Activated CD8-positive, alpha-beta memory T cell treated with anti-CD3 and anti-CD28 coated beads, Interleukin-2, amount 50 U/mL, for 48 hours (primary cell): ENCODE results near the gene PNKD.

Experiments
- DNase-seq: peaks from one replicate; pipeline ENCODE4 v3.0.0-alpha.2; 2020

Gene PNKD

GRCh38 chr2:218269900-218270720 lies at the start of gene PNKD, which contains the start of gene AAMP:
PNKD (plus strand) TSS chr2:218270519; CDS start chr2:218270536, 17 bp downstream.
AAMP (minus strand) TSS chr2:218270137; CDS start chr2:218270086, 51 bp downstream.
- DNase-seq = peak; percentile 100

- no peak for DNase-seq
Measured at GRCh38 chr2:218221000-218221399, 49.3 kb upstream of the PNKD start.

GRCh38 chr2:218223046-218223445 lies 47.3 kb upstream of the PNKD start:
- DNase-seq = no peak

DNA sequence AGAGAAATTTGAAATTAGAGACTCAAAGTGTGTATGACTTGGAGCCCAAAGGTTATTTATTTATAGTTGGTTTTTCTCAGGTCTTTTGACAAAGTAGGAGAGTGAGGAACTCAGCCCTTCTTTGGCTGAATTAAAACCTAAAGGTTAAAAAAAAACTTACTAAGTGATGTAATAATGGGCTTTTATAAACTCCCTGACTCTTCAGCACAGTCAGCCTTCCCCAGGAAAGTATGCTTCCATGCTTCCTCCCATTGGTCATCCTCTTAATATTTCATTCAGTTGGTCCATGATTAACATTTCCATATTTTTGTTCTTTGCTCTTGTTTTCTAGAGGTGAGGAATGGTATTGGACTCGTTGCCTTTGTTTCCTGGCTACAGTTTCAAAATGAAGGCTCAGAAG lies 46.1 kb upstream of the PNKD start:
- DNase-seq = no peak

- DNase-seq = no peak
Measured at GRCh38 chr2:218226903-218227302, 43.4 kb upstream of the PNKD start.

GRCh38 chr2:218228366-218229090 lies 41.8 kb upstream of the PNKD start:
- DNase-seq = no peak

DNA sequence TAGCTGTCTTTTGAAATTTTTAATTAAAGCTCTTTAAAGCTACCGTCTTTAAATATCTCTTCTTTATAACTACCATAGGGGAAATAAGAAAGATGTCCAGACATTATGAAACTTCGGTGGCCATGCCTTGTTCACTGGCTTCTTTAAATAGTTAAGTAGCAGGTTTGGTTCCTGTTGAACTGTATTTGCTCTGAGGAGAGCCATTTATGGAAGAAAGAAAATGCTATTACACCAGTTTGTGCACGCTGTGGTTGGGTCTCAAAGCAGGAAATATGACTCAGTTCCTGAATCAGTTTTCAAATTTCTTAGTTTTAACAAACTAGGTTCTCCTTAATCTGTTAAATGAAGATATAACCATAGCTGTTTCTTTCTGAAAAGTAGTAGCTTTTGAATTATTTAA lies 41.1 kb upstream of the PNKD start:
- DNase-seq = no peak

GRCh38 chr2:218229851-218230250 lies 40.5 kb upstream of the PNKD start:
- no peak for DNase-seq

DNA sequence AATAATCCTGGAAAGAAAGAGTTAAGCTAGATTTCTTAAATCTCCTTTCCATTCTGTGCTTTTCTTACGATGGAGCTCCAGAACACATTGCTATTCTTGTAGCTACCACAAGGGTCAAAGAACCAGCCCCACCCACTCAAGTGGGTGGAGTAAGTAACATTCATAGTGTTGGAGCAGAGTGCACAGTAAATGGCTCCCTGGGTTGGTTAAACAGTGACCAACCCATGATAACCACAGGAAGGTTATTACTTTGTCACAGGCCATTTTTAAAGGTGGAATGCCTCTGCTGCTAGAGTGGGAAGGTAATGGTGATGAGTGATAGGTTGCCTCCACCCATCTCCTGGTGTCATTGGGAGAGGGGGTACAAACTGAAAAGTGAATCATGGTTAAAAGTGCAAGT lies 39.4 kb upstream of the PNKD start:
- no peak for DNase-seq

GRCh38 chr2:218233543-218233942 lies 36.8 kb upstream of the PNKD start:
- no peak for DNase-seq

DNA sequence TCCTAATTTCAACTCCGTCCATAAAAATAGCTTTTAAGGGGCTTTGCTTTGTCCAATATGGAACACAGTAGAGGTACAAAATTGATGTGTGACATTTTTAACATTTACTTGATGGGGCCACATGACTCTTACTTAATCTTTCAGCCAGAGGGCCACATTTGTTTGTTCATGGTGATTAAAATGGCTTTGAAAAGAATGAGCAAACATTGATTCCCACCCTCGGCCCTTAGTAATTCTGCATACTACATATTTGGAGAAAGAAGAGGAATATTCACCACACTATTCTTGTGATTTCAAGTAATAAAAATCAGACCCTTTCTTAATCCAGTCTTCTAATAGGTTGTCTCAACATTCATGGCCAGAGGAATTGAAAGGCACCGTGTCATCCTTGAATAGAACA lies 35.8 kb upstream of the PNKD start:
- DNase-seq = no peak

DNA sequence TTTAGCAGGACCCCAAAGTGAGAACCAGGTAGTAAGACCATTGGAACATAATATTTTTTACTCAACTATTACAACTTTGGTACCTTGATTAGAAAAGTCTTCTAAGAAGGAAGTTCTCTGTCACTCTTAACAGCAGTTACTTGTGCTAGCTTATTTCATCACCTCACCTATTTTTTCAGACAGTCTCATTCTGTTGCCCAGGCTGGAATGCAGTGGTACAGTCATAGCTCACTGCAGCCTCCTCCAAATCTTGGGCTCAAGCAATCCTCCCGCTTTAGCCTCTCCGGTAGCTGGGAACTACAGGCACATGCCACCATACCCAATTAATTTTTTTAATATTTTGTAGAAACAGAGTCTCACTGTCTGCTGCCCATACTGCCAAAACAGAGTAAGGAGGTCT lies 35.3 kb upstream of the PNKD start:
- DNase-seq = no peak

- no peak for DNase-seq
Measured at GRCh38 chr2:218236829-218237228, 33.5 kb upstream of the PNKD start.

- DNase-seq = no peak
Measured at GRCh38 chr2:218238887-218239286, 31.4 kb upstream of the PNKD start.

DNA sequence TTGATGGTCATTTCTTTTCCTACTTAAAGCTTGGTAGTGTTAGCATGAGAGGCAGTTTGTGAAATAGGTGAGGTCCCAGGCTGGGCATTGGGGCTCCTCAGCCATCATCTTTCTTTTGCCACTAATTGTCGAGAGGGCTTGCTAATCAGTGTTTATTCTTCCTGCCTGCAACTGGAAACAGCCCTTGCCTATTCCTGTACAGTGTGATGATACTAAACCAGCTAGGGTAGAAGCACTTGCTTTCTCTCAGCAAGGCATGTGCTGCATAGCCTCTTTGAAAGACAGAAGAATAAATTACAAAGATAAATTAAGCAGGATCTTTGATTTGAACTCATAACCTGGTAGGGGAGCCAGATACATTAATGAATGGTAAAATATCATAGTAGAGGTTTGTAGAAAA lies 26.1 kb upstream of the PNKD start:
- no peak for DNase-seq

- DNase-seq = no peak
Measured at GRCh38 chr2:218244665-218245064, 25.7 kb upstream of the PNKD start.

GRCh38 chr2:218245214-218245613 lies 25.1 kb upstream of the PNKD start:
- DNase-seq = peak; percentile 51

DNA sequence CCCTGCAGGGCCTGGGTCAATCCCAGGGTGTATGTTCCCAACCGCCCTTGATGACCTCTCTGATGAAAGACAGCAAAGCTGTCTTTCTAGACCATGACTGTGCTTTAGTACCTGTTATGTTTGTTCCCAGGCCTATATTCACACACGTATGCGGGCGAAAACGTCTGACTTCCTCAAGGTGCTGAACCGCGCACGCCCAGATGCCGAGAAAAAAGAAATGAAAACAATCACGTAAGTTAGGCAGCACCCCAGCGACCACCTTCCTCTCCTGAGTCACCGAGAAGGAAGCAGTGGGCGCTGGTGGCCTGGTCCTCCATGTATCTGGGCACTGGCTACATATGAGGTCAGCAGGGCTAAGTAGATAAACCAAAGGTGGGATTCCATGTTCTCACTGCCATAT lies 20.6 kb upstream of the PNKD start:
- no peak for DNase-seq

GRCh38 chr2:218252509-218253231 lies 17.6 kb upstream of the PNKD start:
- DNase-seq = no peak

DNA sequence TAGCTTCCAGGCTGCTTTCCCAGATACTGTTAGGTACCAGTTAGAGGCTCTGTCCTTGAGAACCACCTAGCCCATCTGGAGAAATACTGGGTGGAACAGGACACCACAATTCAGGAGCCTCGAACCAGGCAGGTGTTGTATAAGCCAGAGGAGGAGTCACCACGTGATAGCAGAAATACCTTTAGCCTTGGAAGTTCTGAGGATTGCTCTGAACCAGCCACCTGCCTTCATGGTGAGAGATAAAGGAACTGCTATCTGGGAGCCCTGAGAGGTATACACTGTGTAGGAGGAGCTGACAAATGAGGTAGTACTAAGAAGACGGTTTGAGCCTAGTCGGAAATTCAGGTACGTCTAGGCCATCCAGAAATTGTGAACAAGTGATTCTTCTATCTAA lies 17.1 kb upstream of the PNKD start:
- DNase-seq = no peak

DNA sequence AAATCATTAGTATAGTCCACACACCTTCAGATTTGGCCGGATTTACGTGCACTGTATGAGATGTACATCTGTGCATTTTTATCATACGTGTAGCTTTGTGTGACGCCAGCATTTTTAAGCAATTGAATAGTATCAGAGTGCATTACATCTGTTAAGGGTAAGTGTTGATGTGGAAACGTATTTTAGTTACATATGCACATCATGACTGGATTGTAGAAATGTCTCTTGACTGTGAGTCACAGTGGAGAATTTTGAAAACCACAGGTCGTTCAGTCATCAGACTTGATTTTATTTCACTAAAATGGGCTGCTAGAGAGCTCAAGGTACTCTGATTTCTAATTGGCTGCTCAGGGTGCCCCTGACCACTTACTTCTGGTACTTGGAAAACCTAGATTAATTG lies 14.9 kb upstream of the PNKD start:
- DNase-seq = no peak

DNA sequence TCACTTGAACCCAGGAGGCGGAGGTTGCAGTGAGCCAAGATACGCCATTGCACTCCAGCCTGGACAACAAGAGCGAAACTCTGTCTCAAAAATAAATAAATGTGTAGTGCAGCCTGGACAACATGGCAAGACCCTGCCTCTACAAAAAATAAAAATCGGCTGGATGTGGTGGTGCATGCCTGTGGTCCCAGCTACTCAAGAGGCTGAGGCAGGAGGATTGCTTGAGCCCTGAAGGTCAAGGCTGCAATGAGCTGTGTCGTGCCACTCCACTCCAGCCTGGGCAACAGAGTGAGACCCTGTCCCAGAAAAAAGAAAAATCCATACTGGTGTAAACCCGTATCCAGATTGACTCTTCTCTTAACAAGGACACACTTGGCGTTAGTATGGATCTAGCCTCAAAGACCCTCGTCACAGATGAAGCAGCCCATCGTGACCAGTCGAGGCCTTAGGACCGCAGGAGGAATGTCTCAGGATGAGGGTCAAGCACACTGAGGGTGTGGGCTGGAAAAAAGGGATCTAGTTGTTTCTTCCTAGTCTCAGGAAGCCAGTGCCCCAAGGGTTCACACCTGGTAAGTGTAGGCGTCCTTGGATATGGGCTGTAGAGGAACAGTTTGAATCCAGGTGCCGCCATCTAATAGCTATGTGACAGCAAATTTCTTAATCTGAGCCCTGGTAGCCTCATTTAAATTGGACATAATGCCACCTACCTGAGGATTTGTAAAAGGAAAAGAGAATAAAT lies 13.5 kb upstream of the PNKD start:
- DNase-seq = no peak
